ENCODE measurements around the gene QDPR. TPM values are rescaled to one million over a fixed set of nuclear protein-coding genes. Genes with fewer than 3 reads are reported as not detected.

Gene QDPR
- total and polyA plus RNA-seq, 9 of the 15 experiments (the other 6 are each of a cell fraction or from before 2014, with no cell fraction given), result 5.7 to 29.7 (median 17.2) TPM

GRCh38 chr4:17546678-17547077 is 34.8 kb upstream of the QDPR start (continued):
- TF ChIP-seq TBL1XR1 (IDR thresholded peaks at IDR 0.05; ENCODE audit: low read length in 2 of 2), result no peak
- no peak for TF ChIP-seq IRF9 (tag; IDR thresholded peaks at IDR 0.05)

GRCh38 chr4:17546222-17546621 is 34.3 kb upstream of the QDPR start:
- Histone ChIP-seq H4K20me1 (replicated peaks; ENCODE audit: control insufficient read depth, insufficient read depth, low read length) (no peaks in the 10 kb centered on the region), H3K79me2 (ENCODE audit: control insufficient read depth, insufficient read depth, low read length) (no peaks in the 10 kb centered on the region), H3K27ac (ENCODE audit: extremely low read depth, low read depth, low read length) (no peak overlapping the region), H3K4me1 (replicated peaks in 1 of 2; ENCODE audit: control insufficient read depth in 2 of 2, insufficient read depth in 2 of 2, low read length in 2 of 2) (peaks cover 0 to 5% of the 10 kb centered on the region in 2 experiments; a peak in 4 of 5 replicates), H3K27me3 (ENCODE audit: control insufficient read depth in 2 of 2, insufficient read depth in 2 of 2, low read length in 2 of 2) (no peaks in the 10 kb centered on the region; a peak in 1 of 5 replicates), H3K9ac (ENCODE audit: insufficient read depth in 1 of 2, low read depth in 2 of 2, low read length in 2 of 2) (no peak overlapping the region; a peak in 1 of 4 replicates), H3K9me3 (replicated peaks; ENCODE audit: control insufficient read depth, insufficient read depth, low read depth, low read length) (no peaks in the 10 kb centered on the region; the same call in 1 of the 2 replicates), H3K9me1 (ENCODE audit: control insufficient read depth, insufficient read depth, low read length) (no peaks in the 10 kb centered on the region), H3K4me2 (ENCODE audit: insufficient read depth, low read length) (no peak overlapping the region), H2AFZ (ENCODE audit: low read depth, low read length) (peak overlapping the region; percentile 75), H3K36me3 (ENCODE audit: control insufficient read depth, insufficient read depth, low read length) (no peaks in the 10 kb centered on the region), H3K4me3 (no peak overlapping the region)
- ChIA-PET CTCF (ENCODE audit: low intra/inter-chr PET ratio) (interaction anchor here (0.6 kb wide), 1 partner anchor 9 kb away, joined by 4 read pairs; no protein-coding TSS in a partner anchor), POLR2A (interaction anchor here (0.6 kb wide), 1 partner anchor 58 kb away, joined by 3 read pairs; no protein-coding TSS in a partner anchor)
- BruUV-seq (replicated peaks), result no TSS peak
- ATAC-seq (no peak), DNase-seq (ENCODE audit: extremely low read depth in 1 of 4, low spot score in 3 of 4) (no peak), FAIRE-seq (no peak)
- in situ Hi-C loops (cut with MboI) (loop anchor here (10.0 to 25.0 kb wide), 2 partner anchors 249 to 1041 kb away; no protein-coding TSS in a partner anchor), intact Hi-C loops (cut with micrococcal nuclease) (loop anchor here (10.0 kb wide), 1 partner anchor 479 kb away; the partner anchor contains the start of gene LCORL)
- 51% methylated on average over 10 of the region's 10 CpGs for WGBS (ENCODE audit: insufficient coverage, low coverage, missing lambda C conversion rate)
- TF ChIP-seq REST (IDR thresholded peaks at IDR 0.05; ENCODE audit: borderline replicate concordance) (no peak), REST (CRISPR knock-in tag; IDR thresholded peaks at IDR 0.05; ENCODE audit: low read depth) (no peak), POLR2G (IDR thresholded peaks at IDR 0.05; ENCODE audit: low read depth, low read length) (no peak), ZNF395 (CRISPR knock-in tag; IDR thresholded peaks at IDR 0.05) (no peak), NCOA6 (IDR thresholded peaks at IDR 0.05) (no peak), NR2C1 (IDR thresholded peaks at IDR 0.05) (no peak), NR2C1 (tag; IDR thresholded peaks at IDR 0.05) (no peak), ZNF239 (CRISPR knock-in tag; IDR thresholded peaks at IDR 0.05) (no peak), STAT5A (IDR thresholded peaks at IDR 0.05; ENCODE audit: borderline replicate concordance, low read length) (no peak)

Data from K562 (cell line).